GM10266 (cell line): ENCODE results near the gene SMOC2.
"Not testable (repeated sequence)": the region's sequence is repeated elsewhere in the genome, so short reads cannot be mapped to it uniquely, and the experiment has no call there.

Experiments
- DNase-seq: peaks from one replicate; pipeline ENCODE4 v3.0.0; 2012; ENCODE audit errors: extremely low spot score
- TF ChIP-seq, protein P1 (sequence below): IDR thresholded peaks from 2 replicates; pipeline ENCODE4 v1.5.1; 2012; ENCODE audit warnings: mild to moderate bottlenecking, low read depth; ENCODE audit not compliant: control insufficient read depth, insufficient read depth; ENCODE audit errors: missing control alignments

The SMOC2 gene

DNA sequence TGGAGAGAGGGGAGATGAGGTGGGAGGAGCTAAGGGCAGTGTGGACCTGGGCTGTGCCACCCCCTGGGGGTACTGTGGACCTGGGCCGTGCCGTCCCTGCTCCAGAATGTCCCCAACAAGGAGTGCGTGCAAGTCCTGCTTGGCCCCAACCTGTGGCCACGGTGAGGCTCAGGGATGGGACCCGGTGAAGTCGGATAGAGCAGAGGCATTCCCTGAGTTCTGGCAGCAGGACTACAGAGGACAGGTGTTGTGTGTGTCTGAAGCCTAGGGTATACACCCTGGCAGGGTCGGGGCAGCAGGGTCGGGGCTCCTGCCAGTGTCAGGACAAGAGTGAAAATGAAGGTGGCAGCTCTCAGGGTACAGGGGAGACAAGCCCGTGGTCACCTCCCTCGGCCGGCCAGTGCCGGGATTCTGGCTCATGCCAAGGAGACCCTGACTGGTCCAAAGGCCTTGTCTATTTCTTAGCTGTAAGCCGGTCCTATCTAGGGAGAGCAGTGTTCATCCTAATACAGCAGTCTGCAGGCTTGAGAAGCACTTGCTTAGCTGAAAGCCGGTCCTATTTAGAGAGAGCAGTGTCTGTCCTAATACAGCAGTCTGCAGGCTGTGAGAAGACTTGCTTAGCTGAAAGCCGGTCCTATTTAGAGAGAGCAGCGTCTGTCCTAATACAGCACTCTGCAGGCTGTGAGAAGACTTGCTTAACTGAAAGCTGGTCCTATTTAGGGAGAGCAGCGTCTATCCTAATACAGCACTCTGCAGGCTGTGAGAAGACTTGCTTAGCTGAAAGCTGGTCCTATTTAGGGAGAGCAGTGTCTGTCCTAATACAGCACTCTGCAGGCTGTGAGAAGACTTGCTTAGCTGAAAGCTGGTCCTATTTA lies 95.9 kb downstream of the SMOC2 start:
- TF ChIP-seq, protein P1, sequence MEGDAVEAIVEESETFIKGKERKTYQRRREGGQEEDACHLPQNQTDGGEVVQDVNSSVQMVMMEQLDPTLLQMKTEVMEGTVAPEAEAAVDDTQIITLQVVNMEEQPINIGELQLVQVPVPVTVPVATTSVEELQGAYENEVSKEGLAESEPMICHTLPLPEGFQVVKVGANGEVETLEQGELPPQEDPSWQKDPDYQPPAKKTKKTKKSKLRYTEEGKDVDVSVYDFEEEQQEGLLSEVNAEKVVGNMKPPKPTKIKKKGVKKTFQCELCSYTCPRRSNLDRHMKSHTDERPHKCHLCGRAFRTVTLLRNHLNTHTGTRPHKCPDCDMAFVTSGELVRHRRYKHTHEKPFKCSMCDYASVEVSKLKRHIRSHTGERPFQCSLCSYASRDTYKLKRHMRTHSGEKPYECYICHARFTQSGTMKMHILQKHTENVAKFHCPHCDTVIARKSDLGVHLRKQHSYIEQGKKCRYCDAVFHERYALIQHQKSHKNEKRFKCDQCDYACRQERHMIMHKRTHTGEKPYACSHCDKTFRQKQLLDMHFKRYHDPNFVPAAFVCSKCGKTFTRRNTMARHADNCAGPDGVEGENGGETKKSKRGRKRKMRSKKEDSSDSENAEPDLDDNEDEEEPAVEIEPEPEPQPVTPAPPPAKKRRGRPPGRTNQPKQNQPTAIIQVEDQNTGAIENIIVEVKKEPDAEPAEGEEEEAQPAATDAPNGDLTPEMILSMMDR: no peak
- no peak for DNase-seq

GRCh38 chr6:168537540-168537884 lies 96.5 kb downstream of the SMOC2 start:
- TF ChIP-seq, protein P1: no peak
- no peak for DNase-seq

GRCh38 chr6:168538188-168538891 lies 97.4 kb downstream of the SMOC2 start:
- DNase-seq: not testable (repeated sequence)

- TF ChIP-seq, protein P1: no peak
- no peak for DNase-seq
Observed at GRCh38 chr6:168538892-168539811, 98.2 kb downstream of the SMOC2 start.

- TF ChIP-seq, protein P1: no peak
- DNase-seq: no peak
Observed at GRCh38 chr6:168540713-168541291, 99.8 kb downstream of the SMOC2 start.

GRCh38 chr6:168541307-168541706 lies 100.3 kb downstream of the SMOC2 start:
- TF ChIP-seq, protein P1: no peak
- DNase-seq: no peak

- no peak for DNase-seq
- TF ChIP-seq, protein P1: no peak
Observed at GRCh38 chr6:168542301-168542700, 101.3 kb downstream of the SMOC2 start.
